ENCODE results near the gene PCNX1.

GRCh38 chr14:70909733-70910614, 2.7 kb downstream of the PCNX1 start:
- TF ChIP-seq POLR2AphosphoS5 (IDR thresholded peaks at IDR 0.05; ENCODE audit: low read depth, low read length) (no peak), REST (IDR thresholded peaks at IDR 0.05; ENCODE audit: insufficient read depth in 1 of 2, low read depth in 2 of 2, low read length in 2 of 2) (no peak)

All from PFSK-1 (cell line).